Activated CD8-positive, alpha-beta memory T cell treated with anti-CD3 and anti-CD28 coated beads for 1 hour (primary cell): Measurements from ENCODE around the gene SLC26A1.

ENCODE experiments used
- DNase-seq, 2 donors: peaks; one replicate each; pipeline ENCODE4 v3.0.0-alpha.2; 2020; ENCODE audit warnings: low read depth in 1 of 2; ENCODE audit errors: extremely low read depth in 1 of 2

Gene SLC26A1, protein sequence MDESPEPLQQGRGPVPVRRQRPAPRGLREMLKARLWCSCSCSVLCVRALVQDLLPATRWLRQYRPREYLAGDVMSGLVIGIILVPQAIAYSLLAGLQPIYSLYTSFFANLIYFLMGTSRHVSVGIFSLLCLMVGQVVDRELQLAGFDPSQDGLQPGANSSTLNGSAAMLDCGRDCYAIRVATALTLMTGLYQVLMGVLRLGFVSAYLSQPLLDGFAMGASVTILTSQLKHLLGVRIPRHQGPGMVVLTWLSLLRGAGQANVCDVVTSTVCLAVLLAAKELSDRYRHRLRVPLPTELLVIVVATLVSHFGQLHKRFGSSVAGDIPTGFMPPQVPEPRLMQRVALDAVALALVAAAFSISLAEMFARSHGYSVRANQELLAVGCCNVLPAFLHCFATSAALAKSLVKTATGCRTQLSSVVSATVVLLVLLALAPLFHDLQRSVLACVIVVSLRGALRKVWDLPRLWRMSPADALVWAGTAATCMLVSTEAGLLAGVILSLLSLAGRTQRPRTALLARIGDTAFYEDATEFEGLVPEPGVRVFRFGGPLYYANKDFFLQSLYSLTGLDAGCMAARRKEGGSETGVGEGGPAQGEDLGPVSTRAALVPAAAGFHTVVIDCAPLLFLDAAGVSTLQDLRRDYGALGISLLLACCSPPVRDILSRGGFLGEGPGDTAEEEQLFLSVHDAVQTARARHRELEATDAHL

GRCh38 chr4:993111-994029 is at the start of gene SLC26A1:
TSS of gene SLC26A1 (minus strand) at chr4:993404. CDS start at chr4:991703, 1,701 bp downstream.
- DNase-seq: no peak

DNA sequence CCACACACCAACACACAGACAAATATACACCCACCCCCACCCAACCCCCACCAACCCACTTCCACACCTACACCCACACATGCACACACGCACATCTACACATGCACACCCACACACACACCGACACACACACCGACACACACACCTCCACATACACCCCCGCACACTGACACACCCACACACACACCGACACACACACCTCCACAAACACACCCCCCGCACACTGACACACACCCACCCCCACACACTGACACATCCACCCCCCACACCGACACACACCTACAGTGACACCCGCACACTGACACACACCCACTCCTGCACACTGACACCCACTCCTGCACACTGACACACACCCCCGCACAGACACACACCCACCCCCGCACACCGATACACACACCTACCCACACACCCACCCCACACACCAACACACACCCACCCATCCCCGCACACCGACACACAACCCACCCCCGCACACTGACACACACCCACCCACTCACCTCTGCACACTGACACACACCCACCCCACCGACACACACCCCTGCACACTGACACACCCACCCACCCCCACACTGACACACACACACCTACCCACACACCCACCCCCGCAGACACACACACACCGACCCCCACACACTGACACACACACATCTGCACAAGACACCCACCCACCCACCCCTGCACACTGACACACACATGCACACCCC is 49.3 kb upstream of the SLC26A1 start:
- no peak for DNase-seq

- no peak for DNase-seq
Measured at GRCh38 chr4:1041936-1042330, 48.7 kb upstream of the SLC26A1 start.

GRCh38 chr4:1041147-1041935 is 48.1 kb upstream of the SLC26A1 start:
- no peak for DNase-seq

DNA sequence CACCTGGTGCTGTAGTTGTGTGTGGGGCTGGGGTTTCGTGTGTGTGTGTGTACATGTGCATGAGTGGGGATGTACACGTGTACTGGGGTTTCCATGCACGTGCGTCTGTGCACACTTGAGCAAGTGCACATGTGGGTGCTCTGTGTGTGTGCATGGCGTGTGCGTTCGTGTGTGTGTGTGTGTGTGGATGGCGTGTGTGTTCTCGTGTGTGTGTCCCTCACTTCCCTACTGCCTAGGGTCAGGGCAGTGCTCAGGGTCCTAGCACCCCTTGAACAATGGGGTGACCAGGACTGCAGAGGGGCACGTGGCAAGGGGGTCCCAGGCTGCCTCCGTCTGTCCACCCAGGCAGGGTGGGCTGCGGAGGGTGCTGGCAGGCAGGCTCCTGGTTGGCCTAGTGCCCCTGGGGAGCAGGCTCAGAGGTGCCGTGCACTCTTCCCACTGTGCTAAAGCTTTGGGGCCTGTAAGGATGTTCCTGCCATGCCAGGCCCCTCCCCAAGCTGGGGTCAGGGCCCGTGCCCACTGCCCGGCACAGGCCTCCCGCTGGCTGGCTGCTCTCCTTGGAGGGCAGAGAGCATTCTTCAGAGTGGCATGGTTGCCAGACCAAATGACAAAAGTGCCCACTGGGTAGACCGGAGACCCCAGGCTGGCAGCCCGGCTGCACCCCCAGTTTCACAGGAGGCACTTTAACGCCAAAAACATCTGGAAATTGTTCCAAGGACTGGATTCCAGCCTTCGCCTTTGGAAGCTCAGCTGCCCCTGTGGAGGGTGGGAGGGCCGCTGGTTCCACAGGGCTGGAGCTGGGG is 47.3 kb upstream of the SLC26A1 start:
- DNase-seq: no peak

DNA sequence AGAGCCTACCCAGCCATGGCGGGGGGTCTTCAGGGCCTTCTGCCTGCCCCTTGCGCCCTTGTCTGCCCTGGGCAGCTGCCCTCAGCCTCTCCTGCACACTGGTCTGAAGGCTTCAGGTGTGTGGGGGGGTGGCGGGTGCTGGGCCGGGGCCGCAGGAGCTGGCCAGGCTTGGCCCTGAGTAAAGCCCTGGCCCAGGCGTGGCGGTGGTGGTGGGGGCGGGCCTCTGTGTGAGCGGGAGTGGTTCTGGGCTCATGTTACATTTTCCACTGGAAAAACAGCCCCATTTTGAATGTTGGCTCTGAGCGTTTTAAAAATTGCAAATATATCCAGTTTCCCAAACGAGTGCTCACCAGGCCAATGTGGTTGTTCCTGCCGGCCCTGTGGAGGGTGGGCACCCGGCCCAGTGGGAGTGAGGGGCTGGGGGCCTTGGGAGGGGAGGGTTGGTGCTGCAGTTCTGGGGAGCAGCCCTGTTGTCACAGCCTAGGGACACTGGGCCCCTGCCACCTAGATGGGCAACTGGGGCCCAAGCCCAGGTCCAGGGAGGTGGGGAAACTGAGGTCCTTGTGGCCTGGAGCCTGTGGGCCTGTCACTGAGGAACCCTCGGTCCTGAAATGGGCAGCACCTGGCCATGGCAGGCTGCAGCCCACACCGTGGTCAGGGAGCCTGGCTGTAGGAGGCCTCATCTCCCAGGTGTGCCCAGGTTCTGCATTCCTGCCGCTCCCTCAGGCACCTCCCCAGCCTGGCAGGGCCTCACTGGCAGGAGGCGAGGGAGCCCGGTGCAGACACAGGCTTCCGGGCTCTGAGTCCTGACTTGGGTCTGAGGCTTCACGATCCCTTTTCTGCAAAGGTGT is 46.5 kb upstream of the SLC26A1 start:
- DNase-seq: no peak

DNA sequence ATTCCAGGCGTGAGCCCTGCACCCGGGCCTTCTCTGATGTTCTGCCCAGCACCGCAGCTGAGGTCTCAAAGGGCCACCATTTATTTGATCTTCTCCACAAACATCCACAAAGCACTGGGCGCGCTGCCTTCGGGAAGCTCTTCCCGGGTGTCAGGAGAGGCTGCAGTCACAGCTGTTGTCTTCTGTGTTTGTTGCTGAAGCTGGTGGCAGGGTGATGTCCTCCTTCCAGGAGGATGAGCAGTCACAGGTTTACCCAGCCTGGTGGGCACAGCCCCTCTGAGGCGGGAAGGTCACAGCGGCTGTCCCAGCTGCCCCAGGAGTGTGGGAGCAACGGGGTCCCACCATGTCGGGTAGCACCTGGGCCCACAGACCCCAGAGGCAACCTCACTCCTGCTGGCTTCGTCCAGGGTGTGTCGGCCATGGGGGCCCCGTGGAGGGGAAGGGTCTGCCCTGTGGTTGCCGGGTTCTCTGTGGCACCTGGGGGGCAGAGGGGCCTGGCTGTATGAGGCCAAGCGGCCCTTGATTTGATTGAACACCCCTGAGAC is 45.8 kb upstream of the SLC26A1 start:
- DNase-seq: no peak

- DNase-seq: no peak
Measured at GRCh38 chr4:1036976-1037810, 44.0 kb upstream of the SLC26A1 start.

GRCh38 chr4:1036095-1036494 is 42.9 kb upstream of the SLC26A1 start:
- no peak for DNase-seq

GRCh38 chr4:1035510-1035909 is 42.3 kb upstream of the SLC26A1 start:
- DNase-seq: no peak

- no peak for DNase-seq
Measured at GRCh38 chr4:1033840-1034551, 40.8 kb upstream of the SLC26A1 start.

DNA sequence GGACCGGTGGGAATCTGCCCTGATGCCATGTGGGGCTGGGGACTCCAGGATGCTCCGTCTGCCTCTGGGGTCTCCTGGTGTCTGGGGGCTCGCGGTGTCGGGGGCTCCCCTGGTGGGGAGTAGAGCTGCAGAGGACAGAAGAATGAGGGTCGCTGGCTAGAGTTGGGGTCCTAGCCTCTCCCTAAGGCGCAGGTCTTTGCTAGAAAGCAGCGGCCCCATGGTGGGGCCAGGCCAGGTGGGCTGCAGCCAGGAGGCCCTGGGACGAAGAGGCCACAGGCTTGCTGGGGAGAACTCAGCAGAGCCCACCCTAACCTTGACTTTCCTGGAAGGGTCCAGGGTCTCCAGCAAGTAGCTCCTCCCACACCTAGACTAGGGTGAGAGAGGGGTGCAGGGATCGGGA is 39.7 kb upstream of the SLC26A1 start:
- DNase-seq: no peak

DNA sequence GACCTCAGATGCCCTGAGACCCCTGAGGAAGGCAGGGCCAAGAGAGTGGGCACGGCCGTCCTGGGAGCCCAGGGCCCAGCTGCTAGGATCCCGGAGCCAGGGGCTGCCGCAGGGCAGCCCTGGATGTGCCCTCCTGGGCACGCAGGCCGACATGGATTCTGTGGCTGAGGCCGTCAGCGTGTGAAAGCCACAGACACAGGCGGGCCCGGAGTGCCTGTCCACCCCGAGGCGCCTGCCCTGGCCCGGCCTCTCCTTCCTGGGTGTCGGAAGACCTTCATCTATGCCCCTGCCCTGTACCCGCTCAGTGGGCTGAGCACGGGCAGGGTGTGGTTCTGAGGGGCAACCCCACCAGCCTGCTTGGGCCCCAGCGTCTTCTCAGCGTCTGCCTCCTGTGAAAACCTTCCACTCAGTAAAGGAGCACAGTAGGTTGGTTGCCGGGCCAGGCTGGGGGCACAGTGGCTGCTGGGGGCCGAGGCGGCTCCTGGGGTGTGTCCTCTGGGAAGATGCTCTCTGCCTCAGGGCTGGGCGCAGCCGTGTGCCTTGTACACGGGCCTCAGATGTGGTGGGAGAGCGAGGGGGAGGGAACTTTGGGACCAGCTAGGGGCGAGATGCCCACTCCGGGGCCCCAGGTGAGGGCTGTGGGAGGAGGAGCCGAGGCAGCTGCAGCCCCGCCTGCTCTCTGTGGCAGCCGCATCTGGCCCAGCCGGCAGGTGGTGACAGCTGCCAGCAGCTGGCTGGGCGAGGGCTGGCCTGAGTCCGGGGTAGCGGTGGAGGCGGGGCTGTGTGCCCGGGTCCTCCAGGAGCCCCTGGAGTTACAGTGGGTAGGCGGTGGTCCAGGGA is 39.0 kb upstream of the SLC26A1 start:
- no peak for DNase-seq

- no peak for DNase-seq
Measured at GRCh38 chr4:1031346-1031745, 38.1 kb upstream of the SLC26A1 start.

DNA sequence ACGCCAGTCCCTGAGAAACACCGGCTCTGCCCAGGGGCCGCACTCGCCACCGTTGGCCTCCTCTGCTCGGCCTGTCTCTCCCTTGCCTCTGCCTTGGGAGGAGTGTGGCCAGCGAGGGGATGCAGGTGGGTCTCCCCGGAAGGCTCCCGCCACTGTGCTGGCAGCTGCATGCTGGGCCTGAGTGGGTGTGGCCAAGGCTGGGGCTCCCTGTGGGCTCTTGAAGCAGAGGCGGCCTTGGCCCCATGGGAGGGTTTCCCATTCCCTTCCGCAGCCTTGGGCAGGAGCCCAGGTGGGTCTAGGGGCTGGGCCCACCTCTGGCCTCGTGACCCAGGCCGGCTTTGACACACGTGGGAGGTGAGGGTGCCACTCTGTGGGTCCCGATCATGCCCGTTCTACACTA is 37.4 kb upstream of the SLC26A1 start:
- no peak for DNase-seq
